OCI-LY7 (cell line): Measurements from ENCODE around the gene P3H3. TPM values are rescaled to one million over a fixed set of nuclear protein-coding genes. Genes with fewer than 3 reads are reported as not detected.

ENCODE experiments used
- BruUV-seq: library from RNA; stranded (reverse); fragments of 400-500 nt; replicated peaks from 2 replicates; lab custom pipeline; 2021; lab: Mats Ljungman, UMichigan
- CTCF ChIA-PET: fragments of 300-600 bp; sonication (Branson Sonifier 250); formaldehyde crosslinking; loops from one replicate; lab custom pipeline; 2022; ENCODE audit warnings: antibody characterized with exemption; ENCODE audit not compliant: unreplicated experiment; lab: Charles Lee
- POLR2A ChIA-PET: fragments of 300-600 bp; sonication (Branson Sonifier 250); formaldehyde crosslinking; loops from one replicate; lab custom pipeline; 2022; ENCODE audit warnings: antibody characterized with exemption; lab: Charles Lee
- DNase-seq: peaks from one replicate; pipeline ENCODE4 v3.0.0-alpha.2; 2015; ENCODE audit warnings: low spot score
- H2AFZ ChIP-seq: fragments of 200-600 bp; sonication (generic), shearing (Covaris generic); 2 replicates; pipeline ENCODE4 v1.6.1; 2014; ENCODE audit warnings: mild to moderate bottlenecking, antibody characterized with exemption, low read length, moderate library complexity
- H3K27ac ChIP-seq: fragments of 200-600 bp; sonication (generic); 2 replicates; pipeline ENCODE4 v1.5.1; 2014; ENCODE audit warnings: mixed run types, low read depth, mild to moderate bottlenecking, moderate library complexity, low read length, inconsistent platforms; ENCODE audit not compliant: poor library complexity, severe bottlenecking
- H3K36me3 ChIP-seq: fragments of 200-600 bp; sonication (generic); 2 replicates; pipeline ENCODE4 v1.6.1; 2014; ENCODE audit warnings: mild to moderate bottlenecking, antibody characterized with exemption, low read length, moderate library complexity, mixed read lengths; ENCODE audit not compliant: insufficient read depth
- H3K4me1 ChIP-seq: fragments of 200-600 bp; sonication (generic); 2 replicates; pipeline ENCODE4 v1.5.1; 2014; ENCODE audit warnings: mild to moderate bottlenecking, low read length; ENCODE audit not compliant: insufficient read depth, poor library complexity, severe bottlenecking
- H3K4me2 ChIP-seq: fragments of 200-600 bp; sonication (generic); 2 replicates; pipeline ENCODE4 v1.6.1; 2014; ENCODE audit warnings: mild to moderate bottlenecking, low read length
- H3K4me3 ChIP-seq: fragments of 200-600 bp; sonication (generic); 2 replicates; pipeline ENCODE4 v1.5.1; 2014; ENCODE audit warnings: mild to moderate bottlenecking, low read depth, low read length; ENCODE audit not compliant: poor library complexity, severe bottlenecking
- H3K79me2 ChIP-seq: fragments of 200-600 bp; sonication (generic); 2 replicates; pipeline ENCODE4 v1.6.1; 2016; ENCODE audit warnings: low read depth, mild to moderate bottlenecking, low read length, moderate library complexity, mixed read lengths; ENCODE audit not compliant: insufficient read depth
- H3K9me2 ChIP-seq: fragments of 200-600 bp; sonication (generic); 2 replicates; pipeline ENCODE4 v1.6.1; 2016; ENCODE audit warnings: mild to moderate bottlenecking, low read length, mixed read lengths; ENCODE audit not compliant: insufficient read depth
- H3K9me3 ChIP-seq: fragments of 200-600 bp; sonication (generic); 2 replicates; pipeline ENCODE4 v1.6.1; 2014; ENCODE audit warnings: mild to moderate bottlenecking, mixed run types, low read length, mixed read lengths
- H4K20me1 ChIP-seq: fragments of 200-600 bp; sonication (generic); 2 replicates; pipeline ENCODE4 v1.6.1; 2014; ENCODE audit warnings: mild to moderate bottlenecking, antibody characterized with exemption, low read length, moderate library complexity, mixed read lengths; ENCODE audit not compliant: insufficient read depth
- EZH2phosphoT487 ChIP-seq: fragments of 200-600 bp; sonication (generic); IDR thresholded peaks from 2 replicates; pipeline ENCODE4 v1.6.1; 2018; ENCODE audit warnings: low read depth, borderline replicate concordance, mild to moderate bottlenecking, mixed run types, antibody characterized with exemption, low read length, moderate library complexity, mixed read lengths
- intact Hi-C: fragments of 100-400 bp; cut with micrococcal nuclease; formaldehyde crosslinking; loops from one replicate; pipeline ENCODE4 v1.10.0; 2022; ENCODE audit not compliant: unreplicated experiment
- total RNA-seq, 2 experiments: library from RNA; depleted of rRNA in 1 of 2; stranded (reverse); fragments of >200 nt in 1 of 2; shearing (Covaris generic) in 1 of 2; gene quantifications; 2 replicates each; pipeline ENCODE4 v1.2.3, GENCODE V29; 2014 to 2022
- TF ChIP-seq, protein P1 (sequence below): fragments of 200-600 bp; sonication (generic); conservative IDR thresholded peaks from 2 replicates; pipeline ENCODE4 v1.5.1; 2014; ENCODE audit warnings: mild to moderate bottlenecking, antibody characterized with exemption, low read length, moderate library complexity, mixed read lengths

The P3H3 gene
- total RNA-seq, 2 experiments from 2014 or later: 0.93 to 1.0 TPM

DNA sequence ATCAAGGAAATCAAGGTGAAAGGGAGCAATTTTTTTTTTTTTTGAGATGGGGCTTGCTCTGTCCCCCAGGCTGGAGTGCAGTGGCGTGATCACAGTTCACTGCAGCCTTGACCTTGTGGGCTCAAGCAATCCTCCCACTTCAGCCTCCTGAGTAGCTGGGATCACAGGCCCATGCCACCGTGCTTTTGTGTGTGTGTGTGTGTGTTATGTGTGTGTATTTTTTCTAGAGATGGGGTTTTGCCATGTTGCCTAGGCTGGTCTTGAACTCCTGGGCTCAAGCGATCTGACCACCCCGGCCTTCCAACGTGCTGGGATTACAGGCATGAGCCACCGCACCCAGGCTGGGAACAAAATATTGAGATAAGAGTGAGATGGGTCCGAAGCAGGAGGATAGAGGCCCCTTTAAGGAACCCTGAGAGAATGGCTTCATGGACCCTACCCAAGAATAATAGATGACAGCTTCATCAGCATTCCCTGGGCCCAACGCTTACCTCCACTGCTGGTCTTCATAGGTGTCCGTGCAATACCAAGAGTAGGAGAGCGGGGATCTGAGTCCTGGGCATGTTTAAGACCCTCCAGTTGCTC lies 21.9 kb downstream of the P3H3 start:
- peak overlapping the region; percentile 73 for H3K4me2 ChIP-seq
- peak overlapping the region; percentile 86 for H3K27ac ChIP-seq
- CTCF ChIA-PET: interaction anchor here (2.8 to 2.9 kb wide), 2 partner anchors 8 to 23 kb away, joined by 9 to 14 read pairs; partner anchors contain the start of genes GNB3 and SPSB2
- H3K4me3 ChIP-seq: peak overlapping the region; percentile 93
- intact Hi-C loops: loop anchor here (5.0 kb wide), 1 partner anchor 122 kb away; the partner anchor contains the start of genes EMG1 and PHB2
- no TSS peak for BruUV-seq
- peaks cover 46% of the 10 kb centered on the region for H3K79me2 ChIP-seq
- POLR2A ChIA-PET: interaction anchor here (0.8 to 6.0 kb wide), 5 partner anchors 9 to 258 kb away, joined by 3 to 101 read pairs (median 4); partner anchors contain the start of genes GNB3 and TPI1
- H3K36me3 ChIP-seq: peaks cover 64% of the 10 kb centered on the region
- TF ChIP-seq, protein P1, sequence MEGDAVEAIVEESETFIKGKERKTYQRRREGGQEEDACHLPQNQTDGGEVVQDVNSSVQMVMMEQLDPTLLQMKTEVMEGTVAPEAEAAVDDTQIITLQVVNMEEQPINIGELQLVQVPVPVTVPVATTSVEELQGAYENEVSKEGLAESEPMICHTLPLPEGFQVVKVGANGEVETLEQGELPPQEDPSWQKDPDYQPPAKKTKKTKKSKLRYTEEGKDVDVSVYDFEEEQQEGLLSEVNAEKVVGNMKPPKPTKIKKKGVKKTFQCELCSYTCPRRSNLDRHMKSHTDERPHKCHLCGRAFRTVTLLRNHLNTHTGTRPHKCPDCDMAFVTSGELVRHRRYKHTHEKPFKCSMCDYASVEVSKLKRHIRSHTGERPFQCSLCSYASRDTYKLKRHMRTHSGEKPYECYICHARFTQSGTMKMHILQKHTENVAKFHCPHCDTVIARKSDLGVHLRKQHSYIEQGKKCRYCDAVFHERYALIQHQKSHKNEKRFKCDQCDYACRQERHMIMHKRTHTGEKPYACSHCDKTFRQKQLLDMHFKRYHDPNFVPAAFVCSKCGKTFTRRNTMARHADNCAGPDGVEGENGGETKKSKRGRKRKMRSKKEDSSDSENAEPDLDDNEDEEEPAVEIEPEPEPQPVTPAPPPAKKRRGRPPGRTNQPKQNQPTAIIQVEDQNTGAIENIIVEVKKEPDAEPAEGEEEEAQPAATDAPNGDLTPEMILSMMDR: no peak
- no peak for TF ChIP-seq EZH2phosphoT487
- no peaks in the 10 kb centered on the region for H3K9me3 ChIP-seq
- peaks cover 6% of the 10 kb centered on the region for H4K20me1 ChIP-seq
- no peaks in the 10 kb centered on the region for H3K9me2 ChIP-seq
- DNase-seq: peak; percentile 25
- peaks cover 35% of the 10 kb centered on the region for H3K4me1 ChIP-seq
- no peak overlapping the region for H2AFZ ChIP-seq

GRCh38 chr12:6850796-6851152 lies 22.6 kb downstream of the P3H3 start:
- TSS peak; percentile 83 for BruUV-seq
- DNase-seq: peak; percentile 31
- peak overlapping the region; percentile 93 for H3K4me3 ChIP-seq
- no peaks in the 10 kb centered on the region for H3K9me3 ChIP-seq
- CTCF ChIA-PET: interaction anchor here (0.5 to 2.9 kb wide), 6 partner anchors 9 to 87 kb away, joined by 3 to 14 read pairs (median 5); partner anchors contain the start of genes GNB3, GPR162 and SPSB2
- H3K27ac ChIP-seq: peak overlapping the region; percentile 86
- peaks cover 47% of the 10 kb centered on the region for H3K79me2 ChIP-seq
- TF ChIP-seq, protein P1: no peak
- no peak for TF ChIP-seq EZH2phosphoT487
- intact Hi-C loops: loop anchor here (1.0 to 5.0 kb wide), 2 partner anchors 41 to 122 kb away; partner anchors contain the start of genes EMG1 and PHB2
- peaks cover 6% of the 10 kb centered on the region for H4K20me1 ChIP-seq
- peak overlapping the region; percentile 73 for H3K4me2 ChIP-seq
- H3K4me1 ChIP-seq: peaks cover 35% of the 10 kb centered on the region
- POLR2A ChIA-PET: interaction anchor here (0.9 to 6.0 kb wide), 15 partner anchors 7 to 257 kb away, joined by 4 to 101 read pairs (median 5); partner anchors contain the start of genes C12orf57, COPS7A, GNB3 and MLF2
- H2AFZ ChIP-seq: peak overlapping the region; percentile 37; the same call in 1 of the 2 replicates
- H3K9me2 ChIP-seq: no peaks in the 10 kb centered on the region
- peaks cover 67% of the 10 kb centered on the region for H3K36me3 ChIP-seq
